Fibroblast of villous mesenchyme (primary cell): Measurements from ENCODE around the gene DAB2IP. TPM values are rescaled to one million over a fixed set of nuclear protein-coding genes. Genes with fewer than 3 reads are reported as not detected.
"Not testable (repeated sequence)": the region's sequence is repeated elsewhere in the genome, so short reads cannot be mapped to it uniquely, and the experiment has no call there.

Experiments used
- DNase-seq: peaks from one replicate; pipeline ENCODE4 v3.0.0-alpha.2; 2010; ENCODE audit warnings: low read depth
- H3K4me3 ChIP-seq: 2 replicates; pipeline ENCODE4 v1.5.1; 2011; ENCODE audit warnings: low read depth, mild to moderate bottlenecking, low read length
- total RNA-seq: library from RNA; depleted of rRNA; stranded (reverse); fragments of >200 nt; gene quantifications from 2 replicates; pipeline ENCODE4 v1.2.3, GENCODE V29; 2012
- TF ChIP-seq, protein P1 (sequence below): IDR thresholded peaks from 2 replicates; pipeline ENCODE4 v1.5.1; 2012; ENCODE audit warnings: low read depth, mild to moderate bottlenecking, low read length; ENCODE audit not compliant: insufficient read depth

Gene DAB2IP
- total RNA-seq, 1 donor, result 47.9 TPM

DNA sequence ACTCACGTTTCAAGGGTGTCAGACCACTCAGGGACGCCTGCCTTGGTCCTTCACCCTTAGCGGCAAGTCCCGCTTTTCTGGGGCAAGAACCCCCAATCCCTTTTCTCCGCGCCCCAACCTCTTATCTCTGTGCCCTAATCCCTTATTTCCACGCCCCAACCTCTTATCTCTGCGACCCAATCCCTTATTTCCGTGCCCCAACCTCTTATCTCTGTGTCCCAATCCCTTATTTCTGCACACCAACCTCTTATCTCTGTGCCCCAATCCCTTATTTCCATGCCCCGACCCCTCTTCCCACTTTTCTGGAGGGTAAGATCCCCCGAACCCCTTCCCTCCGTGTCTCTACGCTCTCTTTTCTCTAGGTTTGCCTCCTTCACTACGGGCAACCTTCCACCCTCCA is 139.4 kb downstream of the DAB2IP start:
- H3K4me3 ChIP-seq, result no peak overlapping the region
- DNase-seq, result no peak
- TF ChIP-seq, protein P1, sequence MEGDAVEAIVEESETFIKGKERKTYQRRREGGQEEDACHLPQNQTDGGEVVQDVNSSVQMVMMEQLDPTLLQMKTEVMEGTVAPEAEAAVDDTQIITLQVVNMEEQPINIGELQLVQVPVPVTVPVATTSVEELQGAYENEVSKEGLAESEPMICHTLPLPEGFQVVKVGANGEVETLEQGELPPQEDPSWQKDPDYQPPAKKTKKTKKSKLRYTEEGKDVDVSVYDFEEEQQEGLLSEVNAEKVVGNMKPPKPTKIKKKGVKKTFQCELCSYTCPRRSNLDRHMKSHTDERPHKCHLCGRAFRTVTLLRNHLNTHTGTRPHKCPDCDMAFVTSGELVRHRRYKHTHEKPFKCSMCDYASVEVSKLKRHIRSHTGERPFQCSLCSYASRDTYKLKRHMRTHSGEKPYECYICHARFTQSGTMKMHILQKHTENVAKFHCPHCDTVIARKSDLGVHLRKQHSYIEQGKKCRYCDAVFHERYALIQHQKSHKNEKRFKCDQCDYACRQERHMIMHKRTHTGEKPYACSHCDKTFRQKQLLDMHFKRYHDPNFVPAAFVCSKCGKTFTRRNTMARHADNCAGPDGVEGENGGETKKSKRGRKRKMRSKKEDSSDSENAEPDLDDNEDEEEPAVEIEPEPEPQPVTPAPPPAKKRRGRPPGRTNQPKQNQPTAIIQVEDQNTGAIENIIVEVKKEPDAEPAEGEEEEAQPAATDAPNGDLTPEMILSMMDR, result no peak

DNA sequence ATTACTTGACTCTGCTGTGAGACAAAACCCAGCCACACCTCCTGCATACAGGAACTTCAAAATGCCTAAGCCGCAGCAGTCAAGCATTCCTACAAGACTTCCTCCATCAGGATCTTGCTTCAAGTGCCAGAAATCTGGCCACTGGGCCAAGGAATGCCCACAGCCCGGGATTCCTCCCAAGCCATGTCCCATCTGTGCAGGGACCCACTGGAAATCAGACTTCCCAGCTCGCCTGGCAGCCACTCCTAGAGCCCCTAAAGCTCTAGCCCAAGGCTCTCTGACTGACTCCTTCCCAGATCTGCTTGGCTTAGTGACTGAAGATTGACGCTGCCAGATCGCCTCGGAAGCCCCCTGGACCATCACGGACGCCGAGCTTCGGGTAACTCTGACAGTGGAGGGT is 141.0 kb downstream of the DAB2IP start:
- not testable (repeated sequence) for DNase-seq, H3K4me3 ChIP-seq

DNA sequence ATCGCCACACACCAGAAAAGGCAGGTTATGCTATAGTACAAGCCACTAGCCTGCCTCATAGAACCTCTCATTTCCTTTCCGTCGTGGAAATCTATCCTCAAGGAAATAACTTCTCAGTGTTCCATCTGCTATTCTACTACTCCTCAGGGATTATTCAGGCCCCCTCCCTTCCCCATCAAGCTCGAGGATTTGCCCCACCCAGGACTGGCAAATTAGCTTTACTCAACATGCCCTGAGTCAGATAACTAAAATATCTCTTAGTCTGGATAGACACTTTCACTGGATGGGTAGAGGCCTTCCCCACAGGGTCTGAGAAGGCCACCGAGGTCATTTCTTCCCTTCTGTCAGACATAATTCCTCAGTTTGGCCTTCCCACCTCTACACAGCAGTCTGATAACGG is 142.9 kb downstream of the DAB2IP start:
- DNase-seq, H3K4me3 ChIP-seq: not testable (repeated sequence)

DNA sequence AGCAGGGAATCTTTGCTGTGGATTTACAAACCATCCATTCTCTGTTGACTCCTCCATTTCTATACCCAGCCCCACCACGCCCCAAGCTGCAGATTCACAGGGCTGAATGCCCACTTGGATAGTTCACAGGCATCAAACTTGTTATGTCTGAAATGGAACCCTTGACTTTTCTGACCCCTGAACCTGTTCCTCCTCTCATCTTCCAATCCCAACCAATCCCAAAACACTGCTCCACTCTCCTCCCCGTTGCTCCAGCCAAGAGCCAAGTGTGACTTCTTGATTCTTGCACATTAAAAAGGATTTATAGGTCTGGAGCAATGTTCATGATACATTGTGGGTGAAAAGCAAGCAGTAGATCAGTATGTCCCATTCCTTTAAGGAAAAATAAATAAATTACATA is 145.6 kb downstream of the DAB2IP start:
- H3K4me3 ChIP-seq, result no peak overlapping the region
- DNase-seq, result no peak
- TF ChIP-seq, protein P1, result no peak

- no peak overlapping the region for H3K4me3 ChIP-seq
- TF ChIP-seq, protein P1, result no peak
- DNase-seq, result no peak
Measured at GRCh38 chr9:121798941-121799340, 147.5 kb downstream of the DAB2IP start.

DNA sequence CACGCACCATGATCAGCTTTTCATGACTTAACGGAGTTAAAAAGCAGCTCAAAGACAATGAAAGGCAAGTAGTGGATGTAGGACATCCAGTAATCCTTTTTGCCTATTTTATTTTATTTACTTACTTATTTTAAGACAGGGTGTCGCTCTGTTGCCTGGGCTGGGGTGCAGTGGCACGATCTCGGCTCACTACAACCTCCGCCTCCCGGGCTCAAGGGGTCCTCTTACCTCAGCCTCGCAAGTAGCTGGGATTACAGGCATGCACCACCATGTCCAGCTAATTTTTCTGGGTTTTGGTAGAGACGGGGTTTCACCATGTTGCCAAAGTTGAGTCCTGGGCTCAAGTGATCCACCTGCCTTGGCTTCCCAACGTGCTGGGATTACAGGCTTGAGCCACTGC is 148.9 kb downstream of the DAB2IP start:
- H3K4me3 ChIP-seq, result no peak overlapping the region
- no peak for DNase-seq
- TF ChIP-seq, protein P1, result no peak

- no peak for DNase-seq
- TF ChIP-seq, protein P1, result no peak
- H3K4me3 ChIP-seq, result no peak overlapping the region
Measured at GRCh38 chr9:121801579-121801978, 150.1 kb downstream of the DAB2IP start.

DNA sequence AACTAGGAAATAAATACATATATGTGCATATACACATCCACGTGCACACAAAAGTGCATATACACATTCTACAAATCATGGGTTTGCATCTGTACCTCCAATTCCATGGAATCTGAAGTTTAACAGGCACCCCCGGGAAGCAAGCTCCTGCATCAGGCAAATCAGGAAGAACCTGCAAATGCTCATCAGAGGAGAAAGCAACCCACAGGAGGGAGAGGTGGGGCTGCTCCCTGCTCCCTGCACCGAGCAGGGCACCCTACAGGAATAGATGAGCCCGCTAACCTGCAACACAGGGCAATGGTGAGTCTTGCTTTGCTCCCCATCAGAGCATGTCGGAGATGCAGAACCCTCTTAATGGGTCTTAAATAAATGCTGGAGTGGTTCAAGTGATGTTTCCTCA is 151.3 kb downstream of the DAB2IP start:
- TF ChIP-seq, protein P1, result no peak
- no peak for DNase-seq
- no peak overlapping the region for H3K4me3 ChIP-seq
